CD4-positive, alpha-beta T cell treated with Interferon gamma for 1 hour (primary cell): Measurements from ENCODE around the gene RIPOR2.

Experiments used
- DNase-seq: peaks from one replicate; pipeline ENCODE4 v3.0.0-alpha.2; 2020

Gene RIPOR2

DNA sequence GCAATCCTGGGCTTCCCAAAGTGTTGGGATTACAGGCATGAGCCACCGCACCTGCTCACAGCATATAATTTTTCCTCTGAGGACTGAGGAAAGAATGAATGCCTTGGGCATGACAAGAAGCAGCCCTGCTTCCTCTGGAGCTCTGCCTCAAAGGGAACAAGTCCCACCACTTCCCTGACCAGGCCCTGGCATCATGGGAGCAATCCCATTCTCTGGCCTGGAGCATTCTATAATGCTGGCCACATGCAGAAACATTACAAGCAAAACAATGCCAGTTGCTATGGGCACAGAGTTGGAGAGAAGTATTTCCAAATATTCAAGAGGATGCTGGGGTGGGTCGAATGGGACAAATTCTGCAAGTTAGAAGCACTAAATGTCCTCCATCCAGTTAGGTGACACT is 95.6 kb downstream of the RIPOR2 start:
- no peak for DNase-seq

- no peak for DNase-seq
These were observed 96.8 kb downstream of the RIPOR2 start for GRCh38 chr6:24838994-24839393.

DNA sequence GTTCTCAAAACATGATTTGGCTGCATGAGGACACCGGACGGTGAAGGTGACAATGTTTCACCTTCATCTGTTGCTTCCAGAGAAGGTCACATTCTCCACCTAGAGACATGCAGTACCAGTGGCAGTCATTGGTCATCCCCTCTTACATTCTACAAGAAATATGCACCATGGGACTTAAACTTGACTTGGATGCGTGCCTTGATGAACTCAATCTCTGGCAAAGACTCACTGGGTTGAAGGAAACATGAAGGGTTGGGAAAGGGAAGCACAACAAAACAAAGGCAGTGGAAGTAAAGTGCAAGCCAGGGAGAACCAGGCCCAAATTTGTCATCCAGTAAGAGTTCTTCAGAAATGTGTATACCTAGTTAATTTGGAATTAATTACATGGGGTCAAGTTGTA is 97.7 kb downstream of the RIPOR2 start:
- DNase-seq = no peak

DNA sequence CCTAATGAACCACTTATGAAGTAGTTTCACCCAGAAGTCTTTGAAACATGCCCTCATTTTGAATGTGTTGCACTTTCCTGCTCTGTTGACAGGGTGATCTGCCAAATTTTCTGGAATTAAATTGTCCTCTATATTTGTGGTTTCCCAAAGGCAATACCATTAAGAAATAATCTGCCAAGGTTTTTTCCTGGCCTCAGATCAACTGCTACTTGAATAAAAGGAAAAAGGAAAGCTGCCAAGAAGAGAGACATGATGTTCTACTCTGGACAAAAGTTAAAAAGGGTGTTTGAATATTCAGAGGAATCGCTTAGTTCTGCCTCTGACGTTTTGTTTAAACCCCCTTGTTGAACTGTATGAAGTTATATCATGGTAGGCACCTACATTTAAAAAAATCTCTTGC is 99.7 kb downstream of the RIPOR2 start:
- no peak for DNase-seq

GRCh38 chr6:24833711-24834386 is 101.9 kb downstream of the RIPOR2 start:
- no peak for DNase-seq

GRCh38 chr6:24832794-24833193 is 103.0 kb downstream of the RIPOR2 start:
- DNase-seq = no peak

DNA sequence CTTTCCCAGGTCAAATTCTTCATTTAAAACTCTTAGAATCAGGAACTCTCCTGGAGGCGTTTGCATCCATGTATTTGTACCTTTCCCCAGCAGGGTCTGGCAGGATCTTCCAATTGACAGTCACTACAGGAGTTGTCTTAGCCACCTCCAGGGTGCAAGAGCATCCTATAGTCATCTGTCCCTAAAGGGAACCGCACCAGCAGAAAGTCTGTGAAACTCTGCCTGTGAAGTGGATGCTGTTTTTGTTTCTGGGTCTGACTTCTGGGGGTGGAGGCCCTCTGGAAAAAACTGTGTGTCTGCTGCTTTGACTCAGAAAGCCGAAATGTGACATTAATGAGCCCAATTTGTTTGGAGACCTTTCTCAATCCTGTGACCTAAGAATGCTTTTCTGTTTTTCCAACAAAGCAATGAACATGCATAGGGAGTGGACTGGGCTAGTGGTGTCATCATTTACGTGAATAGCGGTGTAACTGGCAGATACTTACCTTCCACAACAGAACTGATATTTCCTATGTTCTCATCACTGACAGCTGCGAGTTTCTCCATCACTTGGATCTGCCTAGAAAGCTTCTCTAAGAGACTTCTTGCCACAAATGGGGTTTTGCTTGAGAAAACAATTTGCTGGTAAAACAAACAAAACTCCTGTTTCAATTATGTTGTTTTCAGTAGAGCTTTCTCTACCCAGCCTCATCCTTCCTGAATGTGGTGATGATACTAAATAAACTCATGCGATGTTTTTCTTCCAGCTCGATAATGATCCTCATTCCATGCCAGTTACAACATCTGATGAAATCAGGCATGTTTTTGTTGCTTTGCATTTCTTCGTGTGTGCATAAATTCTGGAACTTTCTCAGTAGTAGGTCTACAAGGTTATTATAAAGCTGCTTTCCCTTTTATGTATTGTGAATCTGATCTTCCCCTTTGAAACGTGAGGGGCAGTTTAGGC is 103.7 kb downstream of the RIPOR2 start:
- DNase-seq = no peak

DNA sequence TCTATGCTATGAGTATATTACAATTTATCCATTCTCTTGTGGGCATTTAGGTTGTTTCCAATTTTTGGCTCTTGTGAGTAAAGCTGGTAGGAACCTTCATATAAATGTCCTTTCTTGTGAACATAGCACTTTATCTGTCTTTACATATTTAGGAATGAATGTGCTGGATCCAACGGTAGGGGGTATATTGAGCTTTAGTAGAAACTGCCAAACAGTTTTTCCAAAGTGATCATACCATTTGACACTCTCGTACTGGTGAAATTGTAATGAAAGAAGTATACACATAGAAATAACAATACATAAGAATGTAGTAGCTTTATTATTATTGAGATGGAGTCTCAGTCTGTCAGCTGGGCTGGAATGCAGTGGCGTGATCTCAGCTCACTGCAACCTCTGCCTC is 106.1 kb downstream of the RIPOR2 start:
- DNase-seq = no peak

GRCh38 chr6:24827970-24828369 is 107.8 kb downstream of the RIPOR2 start:
- no peak for DNase-seq

- DNase-seq = no peak
These were observed 108.6 kb downstream of the RIPOR2 start for GRCh38 chr6:24827162-24827561.

GRCh38 chr6:24825130-24825630 is 110.6 kb downstream of the RIPOR2 start:
- no peak for DNase-seq

GRCh38 chr6:24824142-24824938 is 111.4 kb downstream of the RIPOR2 start:
- DNase-seq = no peak

GRCh38 chr6:24823185-24823584 is 112.6 kb downstream of the RIPOR2 start:
- DNase-seq = no peak

GRCh38 chr6:24822696-24823095 is 113.1 kb downstream of the RIPOR2 start:
- no peak for DNase-seq

- DNase-seq = no peak
These were observed 113.8 kb downstream of the RIPOR2 start for GRCh38 chr6:24821860-24822444.

DNA sequence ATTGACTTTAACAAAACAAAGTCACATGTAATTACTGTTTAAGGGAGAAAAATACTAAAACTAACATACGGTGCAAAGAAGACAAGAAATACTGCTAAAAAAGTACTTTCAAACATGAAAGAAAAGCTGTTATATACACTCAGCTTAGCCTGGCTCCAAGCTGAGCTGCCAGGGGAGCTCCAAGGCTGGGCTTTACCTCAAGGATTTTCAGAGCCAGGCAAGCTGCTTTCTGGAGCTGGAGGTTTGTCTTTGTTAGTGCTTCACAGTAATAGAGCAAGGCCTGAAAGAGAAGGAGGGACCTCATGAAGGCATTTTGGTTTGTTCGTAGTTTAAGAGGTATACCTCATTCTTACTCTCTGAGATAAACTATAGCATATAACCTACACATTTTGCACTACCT is 117.4 kb downstream of the RIPOR2 start:
- DNase-seq = no peak

DNA sequence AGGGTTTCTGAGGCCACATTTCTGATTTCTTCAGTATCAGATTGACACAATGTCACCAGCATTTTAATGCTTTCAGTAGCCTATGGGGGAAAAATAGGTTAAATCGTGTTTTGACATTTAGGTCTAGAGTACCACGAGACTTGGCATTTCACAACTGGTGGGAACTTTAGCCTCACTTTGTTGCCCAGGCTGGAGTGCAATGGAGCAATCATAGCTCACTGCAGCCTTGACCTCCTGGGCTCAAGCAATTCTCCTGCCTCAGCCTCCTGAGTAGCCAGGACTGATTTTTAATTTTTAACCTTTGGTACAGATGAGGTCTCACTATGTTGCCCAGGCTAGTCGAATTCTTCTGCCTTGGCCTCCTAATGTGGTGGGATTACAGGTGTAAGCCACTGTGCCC is 126.0 kb downstream of the RIPOR2 start:
- no peak for DNase-seq

GRCh38 chr6:24807584-24807983 is 128.2 kb downstream of the RIPOR2 start:
- no peak for DNase-seq

GRCh38 chr6:24802271-24803059 is 133.3 kb downstream of the RIPOR2 start:
- no peak for DNase-seq

DNA sequence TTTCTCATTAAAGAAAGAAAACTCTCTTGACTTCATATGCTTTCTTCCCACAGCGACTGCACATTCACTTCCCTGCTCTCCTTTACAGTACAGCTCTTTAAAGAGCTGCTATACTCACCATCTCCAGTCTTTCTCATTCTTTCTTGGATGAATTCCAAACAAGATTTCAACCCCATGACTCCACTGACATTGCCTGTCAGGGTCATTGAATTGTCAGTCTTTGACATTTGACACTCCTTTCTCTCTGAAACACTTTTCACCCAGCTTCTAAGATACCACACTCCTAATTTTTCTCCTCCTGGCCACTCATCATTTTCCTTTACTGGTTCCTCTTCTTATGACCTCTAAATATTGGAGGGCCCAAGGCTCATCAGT is 136.2 kb downstream of the RIPOR2 start:
- no peak for DNase-seq

GRCh38 chr6:24798740-24799540 is 136.8 kb downstream of the RIPOR2 start, which contains the start of gene ARMH2:
Gene ARMH2, minus strand, starts transcription at chr6:24798917. Its CDS starts 60 bp downstream, at chr6:24798857.
- no peak for DNase-seq
